Endothelial cell of umbilical vein (primary cell): Measurements from ENCODE around the gene ALX1.

Experiments used
- CTCF ChIP-seq, 2 donors: IDR thresholded peaks; 1 replicate in 1 of 2; 2 replicates in 1 of 2; pipeline ENCODE4 v1.5.1; 2011; ENCODE audit warnings: low read length in 2 of 2, mild to moderate bottlenecking in 2 of 2, moderate library complexity in 2 of 2, control low read depth in 1 of 2, inconsistent platforms in 1 of 2, low read depth in 1 of 2; ENCODE audit not compliant: insufficient read depth in 1 of 2; ENCODE audit errors: extremely low read depth in 1 of 2
- FOS ChIP-seq: IDR thresholded peaks from 2 replicates; pipeline ENCODE4 v1.6.1; 2011; ENCODE audit warnings: mild to moderate bottlenecking, low read length, moderate library complexity, borderline replicate concordance; ENCODE audit not compliant: insufficient read depth

- no peak for TF ChIP-seq CTCF (IDR thresholded peaks at IDR 0.05; ENCODE audit: extremely low read depth in 1 of 2, insufficient read depth in 1 of 2, low read depth in 1 of 2, low read length in 2 of 2)
- no peak for TF ChIP-seq FOS
Observed at GRCh38 chr12:85274315-85274651, 5.7 kb upstream of the ALX1 start.
